Body of pancreas (tissue), 4 donors: ENCODE results near the gene NAA25. TPM values are rescaled to one million over a fixed set of nuclear protein-coding genes. Genes with fewer than 3 reads are reported as not detected.

ENCODE experiments used
- ATAC-seq: fragments of 150-250 bp; one replicate; pipeline ENCODE4 v1.9.1; 2016
- DNase-seq, 4 donors: peaks; one replicate each; pipeline ENCODE4 v3.0.0-alpha.2; 2019
- H3K27ac ChIP-seq, 4 donors: fragments of 200-600 bp; sonication (generic); 1 replicate in 3 of 4; 2 replicates in 1 of 4; pipeline versions ENCODE4 v1.5.1 to v1.6.1; 2016 to 2019; ENCODE audit warnings: mild to moderate bottlenecking in 1 of 4, mixed read lengths in 1 of 4, moderate library complexity in 1 of 4
- H3K27me3 ChIP-seq, 2 donors: fragments of 200-600 bp; sonication (generic); one replicate each; pipeline ENCODE4 v1.6.0; 2016; ENCODE audit warnings: mild to moderate bottlenecking in 1 of 2
- H3K36me3 ChIP-seq, 2 donors: fragments of 200-600 bp; sonication (generic); replicated peaks in 1 of 2; 2 replicates each; pipeline ENCODE4 v1.5.1; 2016; ENCODE audit warnings: low read depth in 2 of 2; ENCODE audit not compliant: insufficient read depth in 1 of 2
- H3K4me1 ChIP-seq: fragments of 200-600 bp; sonication (generic); one replicate; pipeline ENCODE4 v1.6.0; 2016
- H3K4me3 ChIP-seq, 2 donors: fragments of 200-600 bp; sonication (generic); 1 replicate in 1 of 2; 2 replicates in 1 of 2; pipeline ENCODE4 v1.5.1; 2016 to 2019
- H3K9me3 ChIP-seq, 3 donors: fragments of 200-600 bp; sonication (generic); 1 replicate in 2 of 3; 2 replicates in 1 of 3; pipeline ENCODE4 v1.5.1; 2016
- CTCF ChIP-seq, 7 experiments: fragments of 450-650 bp in 4 of 7; fragments of 200-600 bp in 3 of 7; sonication (generic) in 3 of 7; IDR thresholded peaks; one replicate each; pipeline ENCODE4 v1.5.1; 2016 to 2019; ENCODE audit warnings: antibody characterized with exemption in 7 of 7
- POLR2A ChIP-seq, 3 donors: fragments of 450-650 bp; IDR thresholded peaks; one replicate each; pipeline ENCODE4 v1.6.1; 2016; ENCODE audit warnings: antibody characterized with exemption in 3 of 3, mild to moderate bottlenecking in 2 of 3
- WGBS, 2 donors: methylation state at CpG; one replicate each; pipeline ENCODE4 v1.1.5; 2017; 5-methylcytosine and 5-hydroxymethylcytosine counted together
- intact Hi-C: fragments of 100-400 bp; cut with DNase I; formaldehyde crosslinking; loops from one replicate; pipeline ENCODE4 v1.15.1; 2023
- total RNA-seq, 2 donors: library from RNA; depleted of rRNA; stranded (reverse); fragments of >200 nt; gene quantifications; one replicate each; pipeline ENCODE4 v1.1.0, GENCODE V29; 2016

The NAA25 gene
- total RNA-seq: 10 to 100 TPM; 12.5 to 17.6 TPM

- intact Hi-C loops: no loop called here
- ATAC-seq: peak; percentile 90
Observed at GRCh38 chr12:112108202-112109079, at the start of gene NAA25. Gene NAA25, minus strand, starts transcription at chr12:112108783. Its CDS starts 10 bp downstream, at chr12:112108773.

GRCh38 chr12:112153893-112154219 lies 45.3 kb upstream of the NAA25 start:
- Histone ChIP-seq H3K4me1 (no peaks in the 10 kb centered on the region), H3K4me3 (no peak overlapping the region), H3K9me3 (no peaks in the 10 kb centered on the region), H3K36me3 (peaks cover 7 to 19% of the 10 kb centered on the region in 2 donors), H3K27me3 (no peaks in the 10 kb centered on the region), H3K27ac (no peak overlapping the region)
- ATAC-seq: no peak
- DNase-seq: peak in 1 of 4 donors; percentile 0
- WGBS, 2 donors: 92 to 94% methylated on average over 8 of the region's 8 CpGs
- intact Hi-C loops: no loop called here
- no peak for TF ChIP-seq POLR2A (IDR thresholded peaks at IDR 0.05)
- no peak for TF ChIP-seq CTCF (IDR thresholded peaks at IDR 0.05)

More at GRCh38 chr12:112108202-112109079, at the start of gene NAA25:
- no peaks in the 10 kb centered on the region for H3K36me3 ChIP-seq
- H3K4me1 ChIP-seq: peaks cover 29% of the 10 kb centered on the region
- peak; percentile 88 to 93 (median 91) for DNase-seq
- WGBS, 2 donors: 0 to 2% methylated on average over 9 to 67 of the region's 74 CpGs
- peak in 1 of 7 experiments; percentile 9 for TF ChIP-seq CTCF (IDR thresholded peaks at IDR 0.05)
- peak in 1 of 3 donors; percentile 15 for TF ChIP-seq POLR2A (IDR thresholded peaks at IDR 0.05)
- H3K27ac ChIP-seq: peak within 1 kb of the TSS; percentile 94 to 98 (median 96)
- H3K9me3 ChIP-seq: no peaks in the 10 kb centered on the region
- peak within 1 kb of the TSS; percentile 54 to 78 for H3K4me3 ChIP-seq
- H3K27me3 ChIP-seq: no peaks in the 10 kb centered on the region

- no peaks in the 10 kb centered on the region for H3K4me1 ChIP-seq
- WGBS, 2 donors: 79 to 81% methylated on average over 7 to 8 of the region's 11 CpGs
- DNase-seq (peak in 1 of 4 donors; percentile 6), ATAC-seq (no peak)
- H3K36me3 ChIP-seq: peaks cover 7 to 21% of the 10 kb centered on the region in 2 donors
- H3K27ac ChIP-seq: no peak overlapping the region
- no peak overlapping the region for H3K4me3 ChIP-seq
- H3K9me3 ChIP-seq: no peaks in the 10 kb centered on the region
- intact Hi-C loops: no loop called here
- H3K27me3 ChIP-seq: no peaks in the 10 kb centered on the region
- TF ChIP-seq CTCF (IDR thresholded peaks at IDR 0.05) (no peak), POLR2A (IDR thresholded peaks at IDR 0.05) (no peak)
Observed at GRCh38 chr12:112153181-112153892, 44.8 kb upstream of the NAA25 start.

GRCh38 chr12:112151766-112152541 lies 43.4 kb upstream of the NAA25 start:
- no peak overlapping the region for H3K27ac ChIP-seq
- no peak for ATAC-seq
- H3K27me3 ChIP-seq: no peaks in the 10 kb centered on the region
- no peak for TF ChIP-seq POLR2A (IDR thresholded peaks at IDR 0.05)
- TF ChIP-seq CTCF (IDR thresholded peaks at IDR 0.05): no peak
- H3K4me1 ChIP-seq: no peaks in the 10 kb centered on the region
- 91% methylated on average over 11 of the region's 11 CpGs for WGBS, 2 donors
- intact Hi-C loops: no loop called here
- no peaks in the 10 kb centered on the region for H3K9me3 ChIP-seq
- peak in 1 of 4 donors; percentile 6 for DNase-seq
- H3K4me3 ChIP-seq: no peak overlapping the region
- H3K36me3 ChIP-seq: peaks cover 7 to 23% of the 10 kb centered on the region in 2 donors
